Stomach (tissue), 9 donors: ENCODE results near the gene REG1B. TPM values are rescaled to one million over a fixed set of nuclear protein-coding genes. Genes with fewer than 3 reads are reported as not detected.

Experiments used
- DNase-seq, 2 donors: peaks; one replicate each; pipeline versions ENCODE4 v3.0.0 to v3.0.0-alpha.2; 2013 to 2019
- H3K27ac ChIP-seq, 5 donors: fragments of 200-600 bp in 4 of 5; sonication (generic) in 4 of 5; one replicate each; pipeline ENCODE4 v1.5.1; 2013 to 2019; ENCODE audit warnings: mild to moderate bottlenecking in 1 of 5, moderate library complexity in 1 of 5
- H3K27me3 ChIP-seq, 3 donors: fragments of 200-600 bp; sonication (generic); one replicate each; pipeline ENCODE4 v1.5.1; 2017 to 2019; ENCODE audit warnings: mixed run types in 1 of 3
- H3K36me3 ChIP-seq, 4 donors: fragments of 200-600 bp; sonication (generic); 1 replicate in 3 of 4; 2 replicates in 1 of 4; pipeline ENCODE4 v1.5.1; 2016 to 2019
- H3K4me1 ChIP-seq, 4 donors: fragments of 200-600 bp; sonication (generic); one replicate each; pipeline ENCODE4 v1.5.1; 2016 to 2019
- H3K4me3 ChIP-seq, 4 donors: fragments of 200-600 bp; sonication (generic) in 3 of 4; one replicate each; pipeline ENCODE4 v1.5.1; 2016 to 2019; ENCODE audit warnings: mild to moderate bottlenecking in 1 of 4
- H3K9me3 ChIP-seq, 4 donors: fragments of 200-600 bp; sonication (generic); one replicate each; pipeline ENCODE4 v1.5.1; 2016 to 2019
- CTCF ChIP-seq, 7 experiments: fragments of 450-650 bp in 4 of 7; fragments of 200-600 bp in 3 of 7; sonication (generic) in 3 of 7; IDR thresholded peaks; one replicate each; pipeline ENCODE4 v1.5.1; 2016 to 2019; ENCODE audit warnings: antibody characterized with exemption in 7 of 7, control low read depth in 2 of 7, mild to moderate bottlenecking in 1 of 7
- EP300 ChIP-seq: sonication (generic); formaldehyde crosslinking; IDR thresholded peaks from one replicate; pipeline ENCODE4 v1.6.1; 2017; ENCODE audit warnings: antibody characterized with exemption
- POLR2A ChIP-seq, 4 donors: fragments of 450-650 bp; IDR thresholded peaks; one replicate each; pipeline ENCODE4 v1.6.1; 2016; ENCODE audit warnings: antibody characterized with exemption in 4 of 4, control low read depth in 2 of 4, mild to moderate bottlenecking in 1 of 4, moderate library complexity in 1 of 4
- POLR2AphosphoS5 ChIP-seq, 3 donors: sonication (generic); formaldehyde crosslinking; IDR thresholded peaks; one replicate each; pipeline ENCODE4 v1.6.1; 2016; ENCODE audit warnings: antibody characterized with exemption in 3 of 3
- WGBS, 5 donors: extraction: QIAGEN DNeasy Blood & Tissue Kit in 3 of 5; methylation state at CpG; one replicate each; pipeline versions ENCODE4 v1.1.5 to v1.1.7; 2013 to 2018; 5-methylcytosine and 5-hydroxymethylcytosine counted together
- intact Hi-C: fragments of 100-400 bp; cut with DNase I; formaldehyde crosslinking; loops from one replicate; pipeline ENCODE4 v1.15.1; 2023; ENCODE audit warnings: low total_unique reads
- polyA plus RNA-seq, 3 donors: library from polyadenylated mRNA; stranded (reverse); fragments of 200-250 nt; gene quantifications; one replicate each; pipeline ENCODE4 v1.2.3, GENCODE V29; 2013
- total RNA-seq, 5 donors: library from RNA; depleted of rRNA; stranded (reverse); fragments of >200 nt; gene quantifications; one replicate each; pipeline versions ENCODE4 v1.1.0 to v1.2.3, GENCODE V29; 2014 to 2016
- donor health status: healthy with polysubstance abuse.
- donor health status: Bipolar disorder and iron deficiency.
- donor health status: healthy.

Gene REG1B
- total and polyA plus RNA-seq, 8 donors = 1.7 to 52.9 (median 6.2) TPM; not detected in 5

GRCh38 chr2:79128406-79128805 is 40.6 kb upstream of the REG1B start:
- 85 to 93% (median 92%) methylated on average over 3 of the region's 3 CpGs for WGBS, 5 donors
- intact Hi-C loops = no loop called here
- DNase-seq = no peak
- H3K27me3 ChIP-seq = no peaks in the 10 kb centered on the region
- peaks cover 0 to 6% (median 0%) of the 10 kb centered on the region in 4 donors for H3K4me1 ChIP-seq
- H3K27ac ChIP-seq = no peak overlapping the region
- no peaks in the 10 kb centered on the region for H3K36me3 ChIP-seq
- no peak for TF ChIP-seq POLR2A (IDR thresholded peaks at IDR 0.05)
- no peak for TF ChIP-seq POLR2AphosphoS5 (IDR thresholded peaks at IDR 0.05)
- TF ChIP-seq EP300 = no peak
- TF ChIP-seq CTCF (IDR thresholded peaks at IDR 0.05) = no peak
- no peak overlapping the region for H3K4me3 ChIP-seq
- no peaks in the 10 kb centered on the region for H3K9me3 ChIP-seq

GRCh38 chr2:79125721-79125985 is 37.9 kb upstream of the REG1B start:
- H3K4me3 ChIP-seq = no peak overlapping the region
- no peaks in the 10 kb centered on the region for H3K4me1 ChIP-seq
- no peak overlapping the region for H3K27ac ChIP-seq
- no peak for DNase-seq
- WGBS, 5 donors = 90 to 96% (median 93%) methylated on average over 3 of the region's 3 CpGs
- TF ChIP-seq CTCF (IDR thresholded peaks at IDR 0.05) (no peak), POLR2A (IDR thresholded peaks at IDR 0.05) (no peak), EP300 (no peak), POLR2AphosphoS5 (IDR thresholded peaks at IDR 0.05) (no peak)
- no peaks in the 10 kb centered on the region for H3K27me3 ChIP-seq
- intact Hi-C loops = no loop called here
- H3K36me3 ChIP-seq = no peaks in the 10 kb centered on the region
- H3K9me3 ChIP-seq = no peaks in the 10 kb centered on the region

DNA sequence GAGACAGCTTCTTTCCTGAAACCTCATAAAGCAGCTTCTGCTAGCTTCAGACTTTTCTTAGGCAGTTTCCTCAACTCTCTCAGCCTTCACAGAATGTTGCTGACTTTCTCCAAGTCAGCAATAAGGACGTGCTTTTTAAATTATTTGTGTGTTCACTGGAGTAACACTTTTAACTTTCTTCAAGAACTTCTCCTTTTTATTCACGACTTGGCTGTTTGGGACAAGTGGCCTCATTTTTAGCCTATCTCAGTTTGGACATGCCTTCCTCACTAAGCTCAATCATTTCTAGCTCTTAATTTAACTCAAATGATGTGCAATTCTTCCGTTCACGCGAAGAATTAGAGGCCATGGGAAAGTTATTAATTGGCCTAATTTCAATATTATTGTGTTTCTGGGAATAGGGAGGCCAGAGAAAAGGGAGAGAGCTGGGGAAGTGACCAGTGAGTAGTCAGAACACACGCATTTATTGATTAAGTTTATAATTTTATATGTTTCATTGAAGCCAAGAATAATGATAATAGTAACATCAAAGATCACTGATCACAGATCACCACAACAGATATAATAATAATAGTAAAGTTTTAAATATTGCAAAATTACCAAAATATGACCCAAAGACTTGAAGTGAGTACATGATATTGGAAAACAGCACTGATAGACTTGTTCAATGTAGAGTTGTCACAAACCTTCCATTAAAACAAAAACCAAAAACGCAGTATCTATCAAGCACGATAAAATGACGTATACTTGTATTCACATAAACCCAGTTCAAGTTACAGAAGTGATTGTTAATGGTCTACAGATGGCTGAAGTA is 37.3 kb upstream of the REG1B start:
- H3K4me1 ChIP-seq = peaks cover 0 to 1% (median 0%) of the 10 kb centered on the region in 4 donors
- no peak for DNase-seq
- 67 to 81% (median 72%) methylated on average over 9 of the region's 9 CpGs for WGBS, 5 donors
- no peak overlapping the region for H3K4me3 ChIP-seq
- TF ChIP-seq POLR2AphosphoS5 (IDR thresholded peaks at IDR 0.05) (no peak), EP300 (no peak), POLR2A (IDR thresholded peaks at IDR 0.05) (no peak), CTCF (IDR thresholded peaks at IDR 0.05) (no peak)
- intact Hi-C loops = no loop called here
- H3K36me3 ChIP-seq = no peaks in the 10 kb centered on the region
- H3K27ac ChIP-seq = no peak overlapping the region
- H3K9me3 ChIP-seq = no peaks in the 10 kb centered on the region
- H3K27me3 ChIP-seq = no peaks in the 10 kb centered on the region

- Histone ChIP-seq H3K9me3 (no peaks in the 10 kb centered on the region), H3K27me3 (no peaks in the 10 kb centered on the region), H3K36me3 (no peaks in the 10 kb centered on the region), H3K4me3 (peak overlapping the region in 2 of 4 donors; percentile 32 to 35), H3K4me1 (peaks cover 0 to 6% (median 0%) of the 10 kb centered on the region in 4 donors), H3K27ac (no peak overlapping the region)
- 82 to 96% (median 89%) methylated on average over 2 of the region's 2 CpGs for WGBS, 5 donors
- intact Hi-C loops = no loop called here
- TF ChIP-seq CTCF (IDR thresholded peaks at IDR 0.05) (no peak), EP300 (no peak), POLR2A (IDR thresholded peaks at IDR 0.05) (no peak), POLR2AphosphoS5 (IDR thresholded peaks at IDR 0.05) (no peak)
- DNase-seq = no peak
These were observed 34.9 kb upstream of the REG1B start for GRCh38 chr2:79122676-79123075.
